ENCODE measurements around the gene CCDC116. TPM values are rescaled to one million over a fixed set of nuclear protein-coding genes. Genes with fewer than 3 reads are reported as not detected.

The CCDC116 gene
- total RNA-seq, 2 donors from 2014 or later, result 0.46 to 0.84 TPM

- DNase-seq, result peak; percentile 83
- TF ChIP-seq CTCF (conservative IDR thresholded peaks at IDR 0.05), result peak; percentile 67
- H3K27ac ChIP-seq (ENCODE audit: low read depth, low read length), result no peak overlapping the region
- H3K9me3 ChIP-seq (ENCODE audit: control insufficient read depth, low read length), result no peaks in the 10 kb centered on the region
- Mint-ChIP-seq H3K27ac (peak overlapping the region; percentile 92), H3K4me1 (peaks cover 18% of the 10 kb centered on the region), H3K4me3 (peak overlapping the region; percentile 79), H3K36me3 (ENCODE audit: low read depth) (peaks cover 24% of the 10 kb centered on the region), H3K27me3 (ENCODE audit: insufficient read depth) (peaks cover 8% of the 10 kb centered on the region), H3K9me3 (no peaks in the 10 kb centered on the region)
- H3K4me3 ChIP-seq (ENCODE audit: low read length), result peak overlapping the region; percentile 95
- 10 to 16% methylated on average over 7 to 9 of the region's 9 CpGs for WGBS, 2 experiments (ENCODE audit: insufficient coverage in 1 of 2, insufficient read length in 1 of 2)
- H3K9ac ChIP-seq (ENCODE audit: extremely low read depth, low read length, poor library complexity, severe bottlenecking), result peak overlapping the region; percentile 81
- peaks cover 11% of the 10 kb centered on the region for H3K36me3 ChIP-seq (ENCODE audit: control insufficient read depth, insufficient read depth, low read length)
- no peaks in the 10 kb centered on the region for H3K27me3 ChIP-seq (ENCODE audit: control insufficient read depth, insufficient read depth, low read length, poor library complexity, severe bottlenecking)
- no peaks in the 10 kb centered on the region for H3K4me1 ChIP-seq (ENCODE audit: control insufficient read depth, insufficient read depth, low read length)
These were observed 8.8 kb downstream of the CCDC116 start for GRCh38 chr22:21641417-21641788.

DNA sequence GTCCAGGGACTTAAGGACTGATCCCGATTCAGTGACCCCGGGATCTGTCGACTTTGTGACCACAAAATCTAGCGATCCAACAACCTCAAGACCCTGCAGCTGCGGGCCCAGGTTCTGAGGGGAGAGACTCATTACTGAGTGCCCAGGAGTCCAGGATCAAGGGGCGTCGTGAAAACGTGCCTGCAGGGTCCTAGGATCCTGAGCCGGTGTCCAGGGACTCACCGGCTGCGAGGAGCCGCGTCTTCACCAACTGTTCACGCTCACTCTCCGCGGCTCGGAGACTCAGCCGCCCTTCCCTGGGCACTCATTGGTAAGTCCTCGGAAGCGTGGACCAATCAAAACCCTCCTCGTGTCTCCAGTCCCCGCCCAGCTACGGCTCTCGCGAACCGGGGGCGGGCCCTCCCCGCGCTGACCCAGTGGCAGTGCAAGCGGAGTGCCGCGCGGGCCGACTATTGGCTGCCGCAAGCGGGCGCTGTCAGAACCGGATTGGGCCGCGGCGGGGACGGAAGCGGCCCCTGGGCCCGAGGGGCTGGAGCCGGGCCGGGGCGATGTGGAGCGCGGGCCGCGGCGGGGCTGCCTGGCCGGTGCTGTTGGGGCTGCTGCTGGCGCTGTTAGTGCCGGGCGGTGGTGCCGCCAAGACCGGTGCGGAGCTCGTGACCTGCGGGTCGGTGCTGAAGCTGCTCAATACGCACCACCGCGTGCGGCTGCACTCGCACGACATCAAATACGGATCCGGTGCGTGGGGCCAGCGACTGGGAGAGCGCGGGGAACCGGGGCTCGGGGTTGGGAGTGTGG is 9.4 kb downstream of the CCDC116 start, which contains the start of gene SDF2L1:
TSS of gene SDF2L1 (plus strand) at position 514 of the 795 bp plus-strand sequence. CDS start at position 549, 35 bp downstream.
- peaks cover 18% of the 10 kb centered on the region for H3K4me1 Mint-ChIP-seq

More for the DNA sequence above, 9.4 kb downstream of the CCDC116 start, which contains the start of gene SDF2L1:
- peak; percentile 99 for DNase-seq
- H3K9me3 Mint-ChIP-seq, result no peaks in the 10 kb centered on the region
- peak within 1 kb of the TSS; percentile 92 for H3K27ac Mint-ChIP-seq
- peaks cover 4% of the 10 kb centered on the region for H3K27me3 Mint-ChIP-seq (ENCODE audit: insufficient read depth)
- Histone ChIP-seq H3K4me1 (ENCODE audit: control insufficient read depth, insufficient read depth, low read length) (no peaks in the 10 kb centered on the region), H3K36me3 (ENCODE audit: control insufficient read depth, insufficient read depth, low read length) (peaks cover 15% of the 10 kb centered on the region), H3K4me3 (ENCODE audit: low read length) (peak within 1 kb of the TSS; percentile 95), H3K27me3 (ENCODE audit: control insufficient read depth, insufficient read depth, low read length, poor library complexity, severe bottlenecking) (no peaks in the 10 kb centered on the region), H3K27ac (ENCODE audit: low read depth, low read length) (no peak within 1 kb of the TSS), H3K9me3 (ENCODE audit: control insufficient read depth, low read length) (no peaks in the 10 kb centered on the region), H3K9ac (ENCODE audit: extremely low read depth, low read length, poor library complexity, severe bottlenecking) (peak within 1 kb of the TSS; percentile 84)
- peak within 1 kb of the TSS; percentile 79 for H3K4me3 Mint-ChIP-seq
- peak; percentile 4 for TF ChIP-seq CTCF (conservative IDR thresholded peaks at IDR 0.05)
- 0% methylated on average over 33 to 76 of the region's 76 CpGs for WGBS, 2 experiments (ENCODE audit: insufficient coverage in 1 of 2, insufficient read length in 1 of 2)
- peaks cover 30% of the 10 kb centered on the region for H3K36me3 Mint-ChIP-seq (ENCODE audit: low read depth)
